ENCODE results near the gene STXBP4.
A peak's percentile ranks its signal among the peaks of the same experiment; 100 is the strongest.

Gene STXBP4

DNA sequence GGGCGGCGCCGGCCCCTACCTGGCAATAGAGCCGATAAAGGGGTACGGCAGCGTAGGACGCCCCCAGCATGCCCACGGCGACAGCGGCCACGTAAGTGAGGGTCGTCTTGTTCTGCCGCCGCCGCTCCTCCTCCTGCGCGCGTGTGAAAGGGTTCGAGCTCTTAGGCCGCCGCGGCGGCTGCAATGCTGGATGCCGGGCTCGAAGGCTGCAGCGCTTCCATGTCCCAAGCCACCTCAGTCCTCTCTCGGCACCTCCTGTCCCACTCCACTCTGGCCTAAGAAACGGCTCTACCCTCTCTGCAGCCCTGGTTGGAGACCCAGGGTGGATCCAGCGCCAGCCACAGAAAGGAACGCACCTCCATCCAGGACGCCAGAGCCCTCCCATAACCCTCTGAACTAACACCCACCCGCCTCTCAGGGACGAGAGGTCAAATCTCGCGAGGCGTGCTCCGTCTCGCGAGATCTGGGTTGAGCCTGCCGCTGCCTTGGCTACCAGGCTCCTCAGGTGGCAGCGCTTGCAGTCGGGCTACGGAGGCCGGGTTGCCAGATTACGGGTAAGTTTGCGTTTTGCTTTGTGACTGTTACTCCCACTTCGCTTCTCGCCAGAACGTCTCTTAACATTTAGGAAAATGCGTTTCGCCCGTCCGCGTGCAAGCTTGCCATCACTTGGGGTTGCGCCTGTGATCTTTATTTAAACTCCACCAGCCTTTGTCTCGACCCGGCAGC lies at the start of gene STXBP4, which contains the start of gene COX11:
STXBP4 (plus strand) TSS at position 504 of the 726 bp plus-strand sequence. CDS start 17,455 bp downstream, outside the sequence.
COX11 (minus strand) TSS at position 393 of the 726 bp plus-strand sequence; CDS start at position 385, 8 bp downstream.
- peak; percentile 86 to 88 (median 87) for DNase-seq (ENCODE audit: low read depth in 3 of 3, low spot score in 1 of 3)

DNA sequence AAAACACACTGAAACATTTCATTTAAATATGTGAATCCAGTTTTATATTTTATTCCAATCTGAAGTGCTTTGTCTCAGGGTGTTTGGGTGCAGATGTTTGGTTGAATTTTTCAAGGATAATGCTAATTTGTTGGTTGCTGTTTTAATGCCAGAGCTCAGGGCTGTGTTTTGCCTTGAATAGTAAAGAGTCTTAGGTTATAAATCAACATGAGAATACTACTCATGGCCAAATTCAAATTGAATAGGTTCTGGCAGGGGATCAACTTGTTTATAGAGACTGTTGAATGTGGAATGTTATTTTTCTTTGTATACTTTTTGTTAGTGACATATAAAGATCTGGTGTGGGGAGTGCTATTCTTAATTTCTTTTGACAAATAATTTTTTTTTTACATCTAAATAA lies 49.1 kb upstream of the STXBP4 start:
- DNase-seq (ENCODE audit: low read depth in 3 of 3, low spot score in 1 of 3) = no peak

DNA sequence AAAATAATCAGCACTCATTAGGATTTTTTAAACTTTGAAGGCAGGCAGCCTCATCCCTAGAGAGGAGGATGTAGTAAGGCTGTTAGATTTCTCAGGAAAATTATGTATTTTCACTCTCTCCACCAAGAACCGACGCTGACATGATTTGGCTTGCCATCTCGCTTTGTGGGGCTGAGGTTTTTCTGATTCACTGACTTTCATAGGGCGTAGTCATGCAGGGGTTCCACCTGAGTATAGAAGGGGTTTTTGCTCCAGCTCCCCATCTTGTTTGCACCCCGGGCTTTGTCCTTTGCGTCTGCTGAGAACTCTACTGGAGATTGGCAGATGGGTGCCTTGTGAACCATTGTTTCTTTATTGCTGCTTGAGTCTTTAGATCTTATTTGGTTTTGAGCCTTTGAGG lies 47.7 kb upstream of the STXBP4 start:
- DNase-seq (ENCODE audit: low read depth in 3 of 3, low spot score in 1 of 3) = no peak

- DNase-seq (ENCODE audit: low read depth in 3 of 3, low spot score in 1 of 3) = no peak
These were observed 44.2 kb upstream of the STXBP4 start for GRCh38 chr17:54924405-54924804.

DNA sequence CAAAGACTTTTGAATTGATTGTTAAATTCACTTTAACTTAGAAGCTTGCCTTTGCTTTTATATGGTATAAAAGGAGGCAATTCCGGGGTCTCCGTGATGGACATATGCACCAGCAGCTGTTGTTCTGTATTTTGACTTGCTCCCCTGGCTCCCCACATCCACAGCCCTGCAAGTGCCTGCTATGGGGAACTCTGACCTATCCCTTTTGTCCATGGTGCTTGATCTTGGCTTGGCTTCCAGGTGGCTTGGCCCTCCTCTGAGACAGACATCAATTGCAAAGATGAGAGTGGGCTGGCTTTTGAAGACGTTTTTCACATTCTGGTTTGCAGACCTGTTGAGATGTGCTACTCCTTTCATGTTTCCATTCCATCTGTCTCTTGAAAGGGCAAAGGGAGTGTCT lies 41.0 kb upstream of the STXBP4 start:
- no peak for DNase-seq (ENCODE audit: low read depth in 3 of 3, low spot score in 1 of 3)

DNA sequence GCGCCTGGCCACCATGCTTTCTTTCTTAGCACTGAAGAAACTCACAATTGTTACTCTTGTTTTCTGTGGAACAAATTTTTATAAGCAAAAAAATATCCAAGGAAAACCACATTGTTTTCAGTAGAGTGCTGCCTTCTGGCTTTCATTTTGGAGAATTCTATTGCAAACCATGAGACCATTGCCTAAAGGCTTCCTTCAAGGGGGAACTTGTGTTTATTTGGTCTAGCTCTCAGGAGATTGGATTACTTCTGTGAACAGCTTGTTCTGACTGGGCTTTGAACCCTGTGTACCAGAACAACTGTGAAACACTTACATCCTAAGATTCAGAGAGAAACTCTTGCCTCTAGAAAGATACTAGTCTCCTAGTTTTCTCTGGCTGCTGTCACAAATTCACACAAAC lies 35.9 kb upstream of the STXBP4 start:
- no peak for DNase-seq (ENCODE audit: low read depth in 3 of 3, low spot score in 1 of 3)

DNA sequence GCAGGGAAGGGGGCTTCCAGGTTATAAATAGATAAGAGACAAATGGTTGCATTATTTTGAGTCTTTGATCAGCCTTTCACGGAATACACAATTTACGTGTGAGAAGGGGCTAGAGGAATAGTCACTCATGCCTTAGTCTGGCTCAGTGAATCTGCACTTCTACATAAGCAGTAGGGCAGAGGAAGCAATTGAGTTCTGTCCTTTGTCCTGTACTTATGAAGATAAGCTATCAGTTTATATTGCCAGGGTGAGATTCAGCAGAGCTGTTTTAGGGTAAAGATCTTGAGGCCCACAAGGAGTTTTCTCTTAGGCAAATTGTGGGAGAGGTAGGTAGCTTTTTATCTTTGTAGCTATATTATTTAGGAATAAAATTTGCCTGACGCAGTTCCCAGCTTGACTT lies 34.6 kb upstream of the STXBP4 start:
- DNase-seq (ENCODE audit: low read depth in 3 of 3, low spot score in 1 of 3) = no peak

- DNase-seq (ENCODE audit: low read depth in 3 of 3, low spot score in 1 of 3) = no peak
These were observed 33.1 kb upstream of the STXBP4 start for GRCh38 chr17:54935471-54935870.

DNA sequence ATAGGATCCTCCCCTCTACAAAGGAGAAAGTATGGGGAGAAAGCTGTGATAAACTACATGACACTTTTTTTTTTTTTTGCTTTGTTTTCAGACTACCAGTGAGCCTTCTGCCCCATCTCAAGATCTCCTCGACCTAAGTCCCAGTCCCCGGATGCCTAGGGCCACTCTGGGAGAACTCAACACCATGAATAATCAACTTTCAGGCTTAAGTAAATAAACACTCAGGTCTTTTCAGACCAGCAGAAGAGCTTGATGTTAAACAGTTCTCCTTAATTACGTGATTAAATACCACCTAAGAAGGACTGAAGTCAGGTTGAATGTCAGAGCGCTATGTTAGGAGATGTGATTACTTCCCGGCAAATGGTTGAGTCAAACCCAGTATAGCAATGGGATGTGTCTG lies 31.5 kb upstream of the STXBP4 start:
- no peak for DNase-seq (ENCODE audit: low read depth in 3 of 3, low spot score in 1 of 3)

DNA sequence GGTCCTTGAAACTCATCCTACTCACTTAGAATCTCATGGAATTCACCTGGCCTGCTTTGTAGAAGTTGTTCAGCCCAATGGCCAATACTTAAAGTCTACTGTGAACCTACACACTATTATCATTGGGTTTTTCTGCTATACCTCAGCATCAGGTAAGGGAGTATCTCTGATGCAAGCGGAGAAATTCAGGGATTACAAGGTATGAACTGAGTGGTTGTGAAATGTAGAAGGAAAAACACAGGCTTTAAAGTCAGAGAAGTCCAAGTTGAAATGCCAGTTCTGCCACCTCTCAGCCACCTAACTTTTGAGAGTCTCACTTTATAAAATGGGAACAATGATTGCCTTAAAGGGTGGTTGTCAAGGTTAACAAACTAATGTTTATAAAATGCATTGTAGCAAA lies 31.1 kb upstream of the STXBP4 start:
- DNase-seq (ENCODE audit: low read depth in 3 of 3, low spot score in 1 of 3) = no peak

DNA sequence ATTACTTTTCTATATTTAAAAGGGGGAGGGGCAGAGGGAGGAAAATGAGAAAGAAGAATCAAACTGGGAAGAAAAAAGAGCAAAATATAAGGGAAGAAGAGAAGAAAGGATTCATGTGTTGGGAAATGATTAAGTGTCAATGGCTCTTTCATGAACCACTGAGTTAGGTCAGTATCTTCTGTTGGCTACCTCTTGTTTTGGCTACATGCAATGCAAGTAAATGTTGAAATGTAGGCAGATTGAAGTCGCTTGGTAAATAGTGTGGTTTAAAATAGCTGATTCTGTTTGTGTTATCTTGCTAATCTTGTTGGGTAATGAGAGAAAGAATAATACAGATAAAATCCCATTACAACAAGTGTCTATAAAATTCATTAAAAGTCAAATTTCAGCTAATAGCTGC lies 27.3 kb upstream of the STXBP4 start:
- DNase-seq (ENCODE audit: low read depth in 3 of 3, low spot score in 1 of 3) = no peak

DNA sequence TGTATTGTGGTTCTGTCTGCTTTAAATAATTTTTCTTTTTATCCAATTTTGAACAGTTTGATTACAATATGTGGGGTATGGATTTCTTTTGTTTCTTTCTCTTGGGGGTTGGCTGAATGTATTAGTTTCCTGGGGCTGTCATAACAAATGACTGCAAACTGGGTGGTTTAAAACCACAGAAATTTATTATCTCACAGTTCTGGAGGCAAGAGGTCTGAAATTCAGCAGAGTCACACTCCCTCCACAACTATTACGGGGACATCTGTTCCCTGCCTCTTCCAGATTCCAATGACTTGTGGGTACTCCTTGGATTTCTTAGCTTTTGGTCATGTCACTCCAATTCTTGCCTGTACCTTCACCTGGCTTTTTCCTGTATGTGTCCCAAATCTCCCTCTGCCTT lies 23.8 kb upstream of the STXBP4 start:
- DNase-seq (ENCODE audit: low read depth in 3 of 3, low spot score in 1 of 3) = no peak

GRCh38 chr17:54945231-54945630 lies 23.3 kb upstream of the STXBP4 start:
- DNase-seq (ENCODE audit: low read depth in 3 of 3, low spot score in 1 of 3) = no peak

- DNase-seq (ENCODE audit: low read depth in 3 of 3, low spot score in 1 of 3) = no peak
These were observed 22.9 kb upstream of the STXBP4 start for GRCh38 chr17:54945671-54946070.

DNA sequence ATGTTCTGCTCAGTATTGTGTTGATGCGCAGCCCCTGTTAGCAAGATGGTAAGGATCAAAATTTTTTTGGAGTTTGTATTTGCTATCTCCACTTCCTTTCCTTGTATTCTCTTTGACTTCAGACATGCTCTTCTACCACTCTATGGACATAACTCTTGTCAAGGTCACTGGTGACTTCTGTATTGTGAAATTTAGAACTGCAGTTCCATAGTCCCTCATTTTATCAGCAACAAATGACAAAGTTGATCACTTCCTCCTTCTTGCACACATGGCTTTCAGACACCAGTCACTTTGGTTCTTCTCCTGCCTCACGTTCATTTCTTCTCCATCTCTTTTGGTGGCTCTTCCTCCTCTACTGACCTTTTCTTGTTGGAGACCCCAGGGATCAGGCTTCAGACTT lies 21.2 kb upstream of the STXBP4 start:
- no peak for DNase-seq (ENCODE audit: low read depth in 3 of 3, low spot score in 1 of 3)

- no peak for DNase-seq (ENCODE audit: low read depth in 3 of 3, low spot score in 1 of 3)
These were observed 20.2 kb upstream of the STXBP4 start for GRCh38 chr17:54948380-54948779.

GRCh38 chr17:54950116-54950515 lies 18.4 kb upstream of the STXBP4 start:
- DNase-seq (ENCODE audit: low read depth in 3 of 3, low spot score in 1 of 3) = no peak

- DNase-seq (ENCODE audit: low read depth in 3 of 3, low spot score in 1 of 3) = no peak
These were observed 17.3 kb upstream of the STXBP4 start for GRCh38 chr17:54951286-54951685.

DNA sequence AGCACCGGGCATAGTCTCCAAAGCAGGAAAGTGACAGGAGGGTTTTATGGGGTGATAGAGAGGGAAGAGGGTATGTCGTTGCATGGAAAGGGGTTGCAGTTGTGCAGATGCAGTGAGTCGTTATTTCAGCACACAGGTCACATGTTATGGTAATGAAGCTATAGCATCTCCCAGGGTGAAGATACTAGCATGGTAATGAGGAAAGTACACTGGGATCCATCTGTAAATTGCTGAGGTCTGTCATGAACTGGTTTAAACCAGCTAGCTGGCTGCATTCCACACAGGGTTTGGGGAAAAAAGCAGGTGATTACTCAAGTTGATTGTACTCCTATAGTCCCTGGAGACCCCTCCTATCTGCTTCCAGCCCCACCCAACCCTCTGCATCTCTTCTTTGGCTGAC lies 11.8 kb upstream of the STXBP4 start:
- DNase-seq (ENCODE audit: low read depth in 3 of 3, low spot score in 1 of 3) = no peak

GRCh38 chr17:54967621-54968261 lies 824 bp upstream of the STXBP4 start:
- DNase-seq (ENCODE audit: low read depth in 3 of 3, low spot score in 1 of 3) = no peak

DNA sequence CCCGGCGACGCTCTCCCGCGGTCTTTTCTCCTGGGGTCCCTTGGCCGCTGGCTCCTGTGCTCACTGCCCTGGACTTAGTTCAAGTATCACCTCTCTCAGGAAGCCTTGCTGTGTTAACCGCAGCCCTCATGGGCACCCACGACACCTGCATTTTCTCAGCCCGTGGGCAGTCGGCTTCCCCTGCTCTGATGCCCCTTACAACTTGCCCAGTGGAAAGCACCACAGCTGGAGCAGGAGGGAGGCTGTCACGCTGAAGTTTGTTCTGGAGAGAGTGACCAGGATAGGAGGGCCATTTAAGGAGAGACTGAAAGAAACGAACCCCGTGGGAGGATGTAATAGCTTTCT lies 395 bp downstream of the STXBP4 start:
- DNase-seq (ENCODE audit: low read depth in 3 of 3, low spot score in 1 of 3) = no peak

- DNase-seq (ENCODE audit: low read depth in 3 of 3, low spot score in 1 of 3) = no peak
These were observed 1.4 kb downstream of the STXBP4 start for GRCh38 chr17:54969658-54970572.
